Type B pancreatic cell (in vitro differentiated cells): Measurements from ENCODE around the gene XPO4. TPM values are rescaled to one million over a fixed set of nuclear protein-coding genes. Genes with fewer than 3 reads are reported as not detected.

Source experiments
- DNase-seq: peaks from one replicate; pipeline ENCODE4 v3.0.0; 2021; ENCODE audit warnings: mixed read lengths; ENCODE audit not compliant: unreplicated experiment; ENCODE audit errors: extremely low spot score
- H3K27ac Mint-ChIP-seq: 2 replicates; pipeline ENCODE4 v1.8.0; 2021; ENCODE audit warnings: mild to moderate bottlenecking, mixed read lengths
- H3K27me3 Mint-ChIP-seq: 2 replicates; pipeline ENCODE4 v1.8.0; 2021; ENCODE audit warnings: mixed read lengths
- H3K36me3 Mint-ChIP-seq: 2 replicates; pipeline ENCODE4 v1.8.0; 2021; ENCODE audit warnings: mixed read lengths
- H3K4me1 Mint-ChIP-seq: one replicate; pipeline ENCODE4 v1.8.0; 2021; ENCODE audit warnings: mixed read lengths; ENCODE audit not compliant: unreplicated experiment
- H3K4me3 Mint-ChIP-seq: 2 replicates; pipeline ENCODE4 v1.8.0; 2021; ENCODE audit warnings: mild to moderate bottlenecking, mixed read lengths
- H3K9me3 Mint-ChIP-seq: 2 replicates; pipeline ENCODE4 v1.8.0; 2021; ENCODE audit warnings: mixed read lengths
- CTCF ChIP-seq: fragments of 200-600 bp; sonication (generic); conservative IDR thresholded peaks from 2 replicates; pipeline ENCODE4 v1.5.0; 2021; ENCODE audit warnings: antibody characterized with exemption, mild to moderate bottlenecking
- total RNA-seq: library from RNA; stranded (reverse); gene quantifications from 2 replicates; pipeline ENCODE4 v1.2.1, GENCODE V29; 2021; ENCODE audit warnings: low replicate concordance

XPO4 gene
- total RNA-seq, 1 donor from 2014 or later, result 23.1 TPM

GRCh38 chr13:20788312-20788711 is 114.2 kb downstream of the XPO4 start:
- Mint-ChIP-seq H3K36me3 (peaks cover 29% of the 10 kb centered on the region), H3K4me1 (no peaks in the 10 kb centered on the region), H3K27ac (no peak overlapping the region), H3K4me3 (no peak overlapping the region), H3K9me3 (no peaks in the 10 kb centered on the region), H3K27me3 (no peaks in the 10 kb centered on the region)
- TF ChIP-seq CTCF, result no peak
- no peak for DNase-seq

- TF ChIP-seq CTCF, result no peak
- H3K9me3 Mint-ChIP-seq, result no peaks in the 10 kb centered on the region
- no peak for DNase-seq
- H3K36me3 Mint-ChIP-seq, result peaks cover 26% of the 10 kb centered on the region
- H3K27me3 Mint-ChIP-seq, result no peaks in the 10 kb centered on the region
- H3K4me3 Mint-ChIP-seq, result no peak overlapping the region
- no peak overlapping the region for H3K27ac Mint-ChIP-seq
- H3K4me1 Mint-ChIP-seq, result no peaks in the 10 kb centered on the region
Observed at GRCh38 chr13:20787180-20787579, 115.4 kb downstream of the XPO4 start.

- H3K4me3 Mint-ChIP-seq, result no peak overlapping the region
- H3K27ac Mint-ChIP-seq, result no peak overlapping the region
- DNase-seq, result no peak
- H3K4me1 Mint-ChIP-seq, result no peaks in the 10 kb centered on the region
- no peaks in the 10 kb centered on the region for H3K9me3 Mint-ChIP-seq
- peaks cover 13% of the 10 kb centered on the region for H3K36me3 Mint-ChIP-seq
- H3K27me3 Mint-ChIP-seq, result no peaks in the 10 kb centered on the region
- TF ChIP-seq CTCF, result no peak
Observed at GRCh38 chr13:20782116-20782708, 120.3 kb downstream of the XPO4 start.

GRCh38 chr13:20780317-20780716 is 122.2 kb downstream of the XPO4 start:
- H3K4me1 Mint-ChIP-seq, result no peaks in the 10 kb centered on the region
- no peak overlapping the region for H3K27ac Mint-ChIP-seq
- no peak for TF ChIP-seq CTCF
- H3K36me3 Mint-ChIP-seq, result peaks cover 7% of the 10 kb centered on the region
- H3K9me3 Mint-ChIP-seq, result no peaks in the 10 kb centered on the region
- DNase-seq, result no peak
- no peaks in the 10 kb centered on the region for H3K27me3 Mint-ChIP-seq
- no peak overlapping the region for H3K4me3 Mint-ChIP-seq

- Mint-ChIP-seq H3K27me3 (no peaks in the 10 kb centered on the region), H3K36me3 (peaks cover 7% of the 10 kb centered on the region), H3K9me3 (no peaks in the 10 kb centered on the region), H3K4me3 (no peak overlapping the region), H3K27ac (no peak overlapping the region), H3K4me1 (no peaks in the 10 kb centered on the region)
- no peak for TF ChIP-seq CTCF
- DNase-seq, result no peak
Observed at GRCh38 chr13:20779405-20779804, 123.1 kb downstream of the XPO4 start.

- Mint-ChIP-seq H3K4me1 (peaks cover 4% of the 10 kb centered on the region), H3K4me3 (no peak overlapping the region), H3K27me3 (no peaks in the 10 kb centered on the region), H3K36me3 (no peaks in the 10 kb centered on the region), H3K27ac (no peak overlapping the region), H3K9me3 (no peaks in the 10 kb centered on the region)
- TF ChIP-seq CTCF, result no peak
- DNase-seq, result no peak
Observed at GRCh38 chr13:20778311-20778710, 124.2 kb downstream of the XPO4 start.
